NCI-H69 (cell line): ENCODE data around the gene PHRF1.

Experiments
- DNase-seq: peaks from one replicate; lab custom pipeline; 2025; lab: John Stamatoyannopoulos, UW

PHRF1 gene

GRCh38 chr11:614623-615503, 38.6 kb downstream of the PHRF1 start:
- peak; percentile 23 for DNase-seq

GRCh38 chr11:615504-616319, 39.4 kb downstream of the PHRF1 start, which contains the start of gene IRF7:
IRF7 (minus strand) TSS chr11:615950; CDS start chr11:615364, 586 bp downstream.
- peak; percentile 94 for DNase-seq

GRCh38 chr11:616320-617198, 40.3 kb downstream of the PHRF1 start:
- peak; percentile 51 for DNase-seq

GRCh38 chr11:617199-617911, 41.1 kb downstream of the PHRF1 start:
- DNase-seq, result no peak

GRCh38 chr11:617912-618682, 41.8 kb downstream of the PHRF1 start:
- no peak for DNase-seq

GRCh38 chr11:618856-619627, 42.8 kb downstream of the PHRF1 start:
- no peak for DNase-seq

- DNase-seq, result no peak
These were observed 43.4 kb downstream of the PHRF1 start for GRCh38 chr11:619628-620050.

GRCh38 chr11:620201-620600, 43.9 kb downstream of the PHRF1 start:
- DNase-seq, result no peak

- no peak for DNase-seq
These were observed 44.9 kb downstream of the PHRF1 start for GRCh38 chr11:620935-621814.

- DNase-seq, result no peak
These were observed 45.6 kb downstream of the PHRF1 start for GRCh38 chr11:621838-622237.

GRCh38 chr11:623349-623869, 47.1 kb downstream of the PHRF1 start:
- no peak for DNase-seq

- no peak for DNase-seq
These were observed 47.9 kb downstream of the PHRF1 start for GRCh38 chr11:623999-624704.

- DNase-seq, result no peak
These were observed 48.7 kb downstream of the PHRF1 start, which contains the start of gene CDHR5 for GRCh38 chr11:624705-625635. CDHR5 (minus strand) TSS chr11:624955; CDS start chr11:624902, 53 bp downstream.

- no peak for DNase-seq
These were observed 49.5 kb downstream of the PHRF1 start for GRCh38 chr11:625636-626268.

- DNase-seq, result no peak
These were observed 50.4 kb downstream of the PHRF1 start, which contains the start of gene SCT for GRCh38 chr11:626475-627307. SCT (minus strand) TSS chr11:627181; CDS start chr11:627143, 38 bp downstream.
